LNCaP clone FGC (cell line): ENCODE measurements around the gene VCAN.

Source experiments
- DNase-seq: peaks from one replicate; pipeline ENCODE4 v3.0.0-alpha.2; 2011; ENCODE audit warnings: low read depth
- H3K4me3 ChIP-seq: 2 replicates; pipeline ENCODE4 v1.5.1; 2011; ENCODE audit warnings: mild to moderate bottlenecking, low read depth, low read length, control low read depth
- TF ChIP-seq, protein P1 (sequence below): IDR thresholded peaks from 2 replicates; pipeline ENCODE4 v1.5.1; 2012; ENCODE audit warnings: mild to moderate bottlenecking; ENCODE audit not compliant: control insufficient read depth, insufficient read depth; ENCODE audit errors: extremely low read depth

The VCAN gene

DNA sequence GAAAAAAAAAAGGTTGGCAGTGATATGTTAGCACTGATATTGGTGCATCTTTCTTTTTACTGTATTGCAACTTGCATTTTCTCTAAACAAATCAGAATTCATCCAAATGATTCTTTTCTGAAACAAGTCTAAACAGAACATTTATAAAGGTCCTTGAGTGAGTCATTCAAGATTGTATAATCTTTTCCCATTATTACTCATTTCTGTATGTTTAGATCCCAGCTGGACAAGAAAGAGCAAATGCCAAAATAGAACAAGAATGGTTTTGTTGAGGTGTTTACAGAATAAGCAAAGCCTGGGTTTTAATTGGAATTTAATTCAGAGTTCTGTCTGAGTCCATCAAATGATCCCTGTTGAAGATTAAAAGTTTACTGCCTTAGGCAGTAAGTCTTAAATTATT lies 112.3 kb downstream of the VCAN start:
- no peak for DNase-seq
- TF ChIP-seq, protein P1, sequence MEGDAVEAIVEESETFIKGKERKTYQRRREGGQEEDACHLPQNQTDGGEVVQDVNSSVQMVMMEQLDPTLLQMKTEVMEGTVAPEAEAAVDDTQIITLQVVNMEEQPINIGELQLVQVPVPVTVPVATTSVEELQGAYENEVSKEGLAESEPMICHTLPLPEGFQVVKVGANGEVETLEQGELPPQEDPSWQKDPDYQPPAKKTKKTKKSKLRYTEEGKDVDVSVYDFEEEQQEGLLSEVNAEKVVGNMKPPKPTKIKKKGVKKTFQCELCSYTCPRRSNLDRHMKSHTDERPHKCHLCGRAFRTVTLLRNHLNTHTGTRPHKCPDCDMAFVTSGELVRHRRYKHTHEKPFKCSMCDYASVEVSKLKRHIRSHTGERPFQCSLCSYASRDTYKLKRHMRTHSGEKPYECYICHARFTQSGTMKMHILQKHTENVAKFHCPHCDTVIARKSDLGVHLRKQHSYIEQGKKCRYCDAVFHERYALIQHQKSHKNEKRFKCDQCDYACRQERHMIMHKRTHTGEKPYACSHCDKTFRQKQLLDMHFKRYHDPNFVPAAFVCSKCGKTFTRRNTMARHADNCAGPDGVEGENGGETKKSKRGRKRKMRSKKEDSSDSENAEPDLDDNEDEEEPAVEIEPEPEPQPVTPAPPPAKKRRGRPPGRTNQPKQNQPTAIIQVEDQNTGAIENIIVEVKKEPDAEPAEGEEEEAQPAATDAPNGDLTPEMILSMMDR, result no peak
- H3K4me3 ChIP-seq, result no peak overlapping the region

DNA sequence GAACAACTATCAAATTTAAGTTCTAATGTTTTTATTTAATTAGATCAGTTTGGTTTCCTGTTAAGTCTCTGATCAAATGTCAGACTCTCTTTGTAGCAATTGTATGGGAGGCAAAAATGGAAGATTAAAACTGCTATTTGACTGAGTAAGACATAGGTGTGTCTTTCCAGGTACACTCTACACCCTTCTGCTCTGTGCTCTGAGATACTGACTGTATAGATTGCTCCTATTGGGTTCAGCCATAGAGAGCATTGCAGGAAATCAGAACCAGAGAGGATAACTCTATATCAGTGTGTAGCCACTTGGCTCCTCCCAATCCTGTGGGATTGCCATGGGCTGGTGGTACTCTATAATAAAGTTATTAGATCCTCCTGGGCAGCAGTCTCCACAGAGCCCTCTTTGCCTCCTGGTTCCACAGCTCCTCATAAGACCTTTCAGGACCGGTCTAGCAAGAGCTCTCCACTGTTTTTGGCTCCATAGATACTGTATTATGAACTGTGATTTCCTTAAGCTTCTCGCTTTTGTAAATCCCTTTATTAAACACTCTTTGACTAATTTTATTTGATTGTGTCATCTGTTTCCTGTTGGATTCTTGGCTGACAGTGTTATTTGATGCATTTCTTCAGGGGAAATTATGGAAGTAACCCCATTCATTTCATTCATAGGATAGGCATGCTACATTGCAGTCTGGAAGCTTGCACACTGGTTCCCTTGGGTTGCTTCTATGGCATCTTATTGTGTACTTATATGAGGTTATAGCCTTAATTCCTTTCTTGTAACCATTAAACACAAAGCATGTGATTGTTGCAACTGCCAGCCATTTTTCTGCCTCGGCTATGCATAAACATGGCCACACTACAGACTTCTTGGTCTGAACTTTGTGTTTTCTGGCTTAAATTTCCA lies 115.6 kb downstream of the VCAN start:
- H3K4me3 ChIP-seq, result no peak overlapping the region
- no peak for DNase-seq
- TF ChIP-seq, protein P1, result no peak

DNA sequence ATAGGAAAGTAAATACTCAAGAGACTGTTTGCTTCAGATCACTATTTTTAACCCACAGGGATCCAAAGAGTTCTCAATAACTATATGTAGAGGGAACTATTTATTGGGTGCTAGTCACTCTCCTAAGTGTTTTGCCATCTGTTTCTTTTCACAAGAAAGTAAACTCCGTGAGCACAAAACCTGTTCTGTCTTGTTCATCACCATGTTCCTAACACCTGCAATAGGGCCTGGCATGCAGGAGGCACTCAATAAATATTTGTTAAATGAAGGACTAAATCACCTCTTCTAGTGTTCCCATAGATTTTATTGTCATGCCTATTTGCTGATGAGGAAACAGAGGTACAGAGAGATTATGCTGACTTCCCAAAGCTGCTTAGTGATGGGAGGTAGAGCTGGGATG lies 118.2 kb downstream of the VCAN start:
- TF ChIP-seq, protein P1, result no peak
- DNase-seq, result peak; percentile 76
- no peak overlapping the region for H3K4me3 ChIP-seq

DNA sequence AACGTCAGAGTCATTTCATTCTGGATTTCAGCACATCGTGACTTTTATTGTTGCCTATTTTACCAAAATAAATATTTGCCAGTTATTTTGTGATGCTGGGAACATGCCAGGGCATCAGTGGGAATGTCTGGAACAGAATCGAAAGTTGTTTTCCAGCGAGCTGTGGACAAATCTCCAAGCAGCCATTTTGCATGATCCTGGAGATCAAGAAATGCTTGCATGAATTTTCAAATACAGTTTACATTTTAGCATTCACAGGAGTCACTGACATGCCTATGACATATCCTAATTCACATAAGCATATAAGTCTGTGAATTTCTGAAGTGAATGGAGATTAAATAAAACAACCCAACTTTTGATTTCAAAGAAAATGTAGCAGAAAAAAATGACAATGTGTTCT lies 119.4 kb downstream of the VCAN start:
- H3K4me3 ChIP-seq, result peak overlapping the region; percentile 22
- TF ChIP-seq, protein P1, result no peak
- peak; percentile 37 for DNase-seq

DNA sequence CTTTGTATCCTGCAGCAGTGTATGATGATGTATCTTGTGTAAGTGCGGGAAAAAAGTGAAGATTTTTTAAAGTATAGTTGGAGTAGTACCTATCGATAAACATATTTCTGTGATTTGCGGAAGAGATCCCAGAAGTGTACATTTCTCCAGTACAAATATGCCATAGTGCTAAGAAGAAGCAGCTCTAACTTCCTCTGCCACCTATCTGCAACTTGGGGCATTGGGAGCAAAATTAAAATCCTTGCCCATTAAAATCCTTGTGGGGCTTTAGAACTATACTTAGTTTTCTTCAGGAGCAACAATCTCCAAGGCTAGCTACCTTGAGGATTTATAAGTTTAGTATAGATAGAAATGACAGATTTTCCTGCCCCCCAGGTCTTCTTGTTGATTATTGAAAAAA lies 123.7 kb downstream of the VCAN start:
- no peak overlapping the region for H3K4me3 ChIP-seq
- TF ChIP-seq, protein P1, result peak; percentile 33; the same call in 1 of the 2 replicates
- no peak for DNase-seq

DNA sequence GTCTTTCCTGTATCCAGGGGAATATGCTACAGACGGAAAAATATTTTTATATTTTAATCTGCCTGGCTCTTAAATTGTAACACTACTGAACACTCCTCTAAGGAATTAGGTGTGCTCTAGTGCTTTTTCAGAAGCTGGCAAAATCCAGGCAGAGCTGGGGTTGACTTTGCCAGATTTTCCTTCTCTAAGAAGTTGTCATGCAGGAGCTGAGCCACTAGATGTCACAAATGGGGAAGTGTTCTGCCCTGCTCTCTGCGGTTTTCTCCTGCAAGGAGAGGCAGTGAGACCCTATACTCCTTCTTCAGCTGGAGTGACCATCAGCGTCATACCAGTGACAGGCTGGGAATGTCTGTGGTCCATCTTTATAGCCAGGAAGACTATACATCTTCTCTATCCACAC lies 136.6 kb downstream of the VCAN start:
- peak; percentile 14 for DNase-seq
- TF ChIP-seq, protein P1, result peak; percentile 69

More for the DNA sequence above, 136.6 kb downstream of the VCAN start:
- no peak overlapping the region for H3K4me3 ChIP-seq
